Stimulated activated CD8-positive, alpha-beta memory T cell treated with anti-CD3 and anti-CD28 coated beads, Interleukin-15, amount 100 ng/mL, for 24 hours (primary cell): ENCODE data around the gene IPO4.
A peak's percentile ranks its signal among the peaks of the same experiment; 100 is the strongest.
"Not testable (repeated sequence)": the region's sequence is repeated elsewhere in the genome, so short reads cannot be mapped to it uniquely, and the experiment has no call there.

Experiments used
- DNase-seq: peaks from one replicate; pipeline ENCODE4 v3.0.0-alpha.2; 2020; ENCODE audit warnings: low read depth

The IPO4 gene

GRCh38 chr14:24188251-24189058, at the start of gene IPO4:
Gene IPO4 (minus strand): TSS chr14:24188816. CDS start chr14:24188787, 29 bp downstream.
- peak; percentile 79 for DNase-seq

- DNase-seq, result no peak
These were observed 49.5 kb upstream of the IPO4 start for GRCh38 chr14:24238123-24238522.

- DNase-seq, result no peak
These were observed 48.9 kb upstream of the IPO4 start for GRCh38 chr14:24237463-24237955.

- no peak for DNase-seq
These were observed 48.3 kb upstream of the IPO4 start for GRCh38 chr14:24236689-24237462.

- no peak for DNase-seq
These were observed 47.4 kb upstream of the IPO4 start for GRCh38 chr14:24235804-24236688.

GRCh38 chr14:24234095-24235005, 45.7 kb upstream of the IPO4 start:
- DNase-seq, result no peak

- DNase-seq, result no peak
These were observed 44.9 kb upstream of the IPO4 start for GRCh38 chr14:24233538-24233866.

- no peak for DNase-seq
These were observed 44.3 kb upstream of the IPO4 start, which contains the start of gene GMPR2 for GRCh38 chr14:24232645-24233537. Gene GMPR2 (plus strand): TSS chr14:24232929. CDS start chr14:24233254, 325 bp downstream.

- peak; percentile 60 for DNase-seq
These were observed 43.6 kb upstream of the IPO4 start, which contains the start of gene NEDD8 for GRCh38 chr14:24232121-24232644. Gene NEDD8 (minus strand): TSS chr14:24232367. CDS start chr14:24232267, 100 bp downstream.

- DNase-seq, result no peak
These were observed 42.9 kb upstream of the IPO4 start for GRCh38 chr14:24231263-24232120.

- DNase-seq, result no peak
These were observed 40.3 kb upstream of the IPO4 start for GRCh38 chr14:24228902-24229301.

GRCh38 chr14:24226473-24226872, 37.9 kb upstream of the IPO4 start:
- no peak for DNase-seq

GRCh38 chr14:24224618-24225071, 36.0 kb upstream of the IPO4 start:
- no peak for DNase-seq

- not testable (repeated sequence) for DNase-seq
These were observed 34.4 kb upstream of the IPO4 start for GRCh38 chr14:24222987-24223386.

GRCh38 chr14:24219521-24219920, 30.9 kb upstream of the IPO4 start:
- DNase-seq, result no peak

GRCh38 chr14:24219080-24219479, 30.5 kb upstream of the IPO4 start:
- DNase-seq, result no peak

GRCh38 chr14:24216876-24217275, 28.3 kb upstream of the IPO4 start:
- DNase-seq, result not testable (repeated sequence)

GRCh38 chr14:24216345-24216699, 27.7 kb upstream of the IPO4 start:
- no peak for DNase-seq
